Retinal pigment epithelial cell (primary cell): ENCODE results near the gene NINJ2.
"Not testable (repeated sequence)": the region's sequence is repeated elsewhere in the genome, so short reads cannot be mapped to it uniquely, and the experiment has no call there.

Source experiments
- DNase-seq: peaks from one replicate; pipeline ENCODE4 v3.0.0-alpha.2; 2010; ENCODE audit warnings: low read depth
- H3K4me3 ChIP-seq: 2 replicates; pipeline ENCODE4 v1.5.1; 2011; ENCODE audit warnings: mild to moderate bottlenecking, low read length, control low read depth, moderate library complexity
- CTCF ChIP-seq: conservative IDR thresholded peaks from 2 replicates; pipeline ENCODE4 v1.5.1; 2011; ENCODE audit warnings: low read depth, low read length, control low read depth, inconsistent platforms

Gene NINJ2, protein sequence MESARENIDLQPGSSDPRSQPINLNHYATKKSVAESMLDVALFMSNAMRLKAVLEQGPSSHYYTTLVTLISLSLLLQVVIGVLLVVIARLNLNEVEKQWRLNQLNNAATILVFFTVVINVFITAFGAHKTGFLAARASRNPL

DNA sequence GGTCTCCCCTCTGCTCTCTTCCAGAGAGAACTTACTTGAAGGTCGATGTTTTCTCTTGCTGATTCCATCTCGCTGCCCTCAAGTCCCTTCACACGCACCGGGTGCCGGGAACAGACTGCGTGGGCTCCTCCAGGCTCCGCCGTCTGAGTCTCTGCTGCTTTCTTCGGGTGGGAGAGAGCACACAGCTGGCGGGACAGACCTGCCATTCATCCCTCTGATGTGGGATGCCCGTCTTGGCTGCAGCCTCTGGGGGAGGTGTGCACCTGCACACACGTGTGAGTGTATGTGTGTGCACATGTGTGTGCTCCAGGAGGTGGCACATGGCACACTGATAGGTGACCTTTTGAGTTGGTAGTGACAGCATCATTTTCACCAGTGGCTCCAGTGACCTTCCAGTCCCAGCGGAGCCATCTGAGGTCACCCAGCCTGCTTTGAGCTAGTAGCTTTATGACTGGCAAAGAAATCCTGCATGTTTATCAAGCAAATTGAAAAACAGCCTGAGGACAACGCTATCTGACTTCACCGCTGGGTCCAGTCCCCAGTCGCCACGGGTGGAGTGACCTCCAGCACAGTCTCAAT is at the start of gene NINJ2:
TSS of gene NINJ2 (minus strand) at position 153 of the 579 bp plus-strand sequence. CDS start at position 68, 85 bp downstream.
- TF ChIP-seq CTCF: no peak
- no peak within 1 kb of the TSS for H3K4me3 ChIP-seq
- no peak for DNase-seq

DNA sequence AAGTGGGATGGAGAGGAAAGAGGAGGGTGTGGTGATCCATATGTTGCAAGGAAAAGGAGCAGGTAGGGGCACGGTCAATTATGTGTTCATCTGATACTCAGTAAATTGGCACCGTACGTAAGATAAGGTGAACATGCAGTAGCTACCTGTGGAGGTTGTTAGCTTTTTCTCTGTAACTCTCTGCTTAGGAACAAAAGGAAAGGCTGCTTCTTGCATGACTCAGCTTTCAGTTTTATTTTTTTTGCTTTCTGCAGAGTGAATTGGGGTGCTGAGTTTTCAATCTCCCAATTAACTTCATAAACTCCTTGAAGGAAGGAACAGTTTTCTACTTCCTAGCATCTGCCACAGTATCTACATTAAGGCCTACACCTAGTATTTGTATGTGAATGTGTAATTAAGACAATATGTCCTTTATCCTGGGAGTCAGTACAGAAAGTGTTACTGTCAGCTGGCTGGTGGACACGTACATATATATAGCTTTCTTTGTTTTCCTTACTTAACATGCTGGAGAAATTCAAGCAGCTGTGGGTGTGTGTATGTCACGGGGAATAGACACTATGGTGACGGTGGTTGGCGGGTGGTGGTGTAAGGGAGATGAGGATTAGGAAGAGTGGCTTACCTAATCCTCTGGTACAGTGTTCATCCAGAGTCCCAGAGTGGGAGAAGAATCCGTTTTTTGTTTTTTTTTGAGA is 49.1 kb upstream of the NINJ2 start:
- peak; percentile 62 for DNase-seq
- no peak overlapping the region for H3K4me3 ChIP-seq
- no peak for TF ChIP-seq CTCF

- TF ChIP-seq CTCF: no peak
- no peak for DNase-seq
- H3K4me3 ChIP-seq: no peak overlapping the region
Measured at GRCh38 chr12:709455-710020, 46.3 kb upstream of the NINJ2 start.

- DNase-seq, H3K4me3 ChIP-seq: not testable (repeated sequence)
Measured at GRCh38 chr12:708084-708483, 44.8 kb upstream of the NINJ2 start.

GRCh38 chr12:704516-705242 is 41.4 kb upstream of the NINJ2 start:
- DNase-seq: no peak
- no peak for TF ChIP-seq CTCF

GRCh38 chr12:701896-702539 is 38.8 kb upstream of the NINJ2 start:
- H3K4me3 ChIP-seq: no peak overlapping the region
- DNase-seq: no peak
- no peak for TF ChIP-seq CTCF

More at GRCh38 chr12:704516-705242, 41.4 kb upstream of the NINJ2 start:
- no peak overlapping the region for H3K4me3 ChIP-seq

DNA sequence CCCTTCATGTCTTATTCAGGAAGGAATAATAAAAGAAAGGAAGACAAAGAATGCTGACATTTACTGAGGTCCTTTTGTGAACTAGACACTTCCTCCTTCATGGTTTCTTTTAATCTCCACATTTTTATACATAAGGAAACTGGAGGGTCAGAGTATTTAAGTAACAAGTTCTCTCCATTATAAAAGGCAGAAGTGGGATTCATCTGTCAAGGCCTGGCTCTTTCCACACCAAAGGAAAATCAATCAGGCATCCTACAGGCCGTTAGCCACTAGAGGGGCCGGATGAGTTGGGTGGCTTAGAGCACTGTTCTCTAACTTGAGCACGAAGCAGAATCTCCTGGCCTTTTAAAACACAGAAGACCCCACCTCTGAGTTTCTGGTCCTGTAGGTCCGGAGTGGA is 36.8 kb upstream of the NINJ2 start:
- DNase-seq: no peak
- TF ChIP-seq CTCF: peak; percentile 4
- no peak overlapping the region for H3K4me3 ChIP-seq

- H3K4me3 ChIP-seq, DNase-seq: not testable (repeated sequence)
Measured at GRCh38 chr12:698222-698621, 35.0 kb upstream of the NINJ2 start.
